Measurements from ENCODE around the gene KIF27.
"Not testable (repeated sequence)": the region's sequence is repeated elsewhere in the genome, so short reads cannot be mapped to it uniquely, and the experiment has no call there.

The KIF27 gene

GRCh38 chr9:83920469-83920926 lies 734 bp downstream of the KIF27 start:
- peaks cover 24% of the 10 kb centered on the region for H3K4me1 ChIP-seq (ENCODE audit: control insufficient read depth, low read length)
- no peaks in the 10 kb centered on the region for H4K20me1 ChIP-seq (ENCODE audit: control insufficient read depth, insufficient read depth, low read depth, low read length)
- H3K79me2 ChIP-seq (ENCODE audit: control insufficient read depth, low read length), result peaks cover 10% of the 10 kb centered on the region
- 0 out of 2 replicates have a peak, but pooled peaks cover 3% of the 10 kb centered on the region for H3F3A ChIP-seq (ENCODE audit: control insufficient read depth, insufficient read depth)
- H3K36me3 ChIP-seq (ENCODE audit: control insufficient read depth, low read length), result peaks cover 2% of the 10 kb centered on the region; the same call in 1 of the 2 replicates
- no peaks in the 10 kb centered on the region for H3K9me3 ChIP-seq (ENCODE audit: control insufficient read depth, insufficient read depth, low read length)
- TF ChIP-seq EZH2phosphoT487 (IDR thresholded peaks at IDR 0.05; ENCODE audit: borderline replicate concordance, low read length) (no peak), CTCF (IDR thresholded peaks at IDR 0.05; ENCODE audit: low read depth, low read length, poor library complexity, severe bottlenecking) (no peak)
- H3K4me3 ChIP-seq (ENCODE audit: low read length), result peak overlapping the region; percentile 76
- H3K4me2 ChIP-seq (ENCODE audit: low read length), result peak overlapping the region; percentile 62
- H3K27me3 ChIP-seq (ENCODE audit: control insufficient read depth, low read length), result no peaks in the 10 kb centered on the region
- H3K9me2 ChIP-seq (replicated peaks; ENCODE audit: control insufficient read depth, low read length), result no peaks in the 10 kb centered on the region
- peak overlapping the region; percentile 58 for H3K27ac ChIP-seq (ENCODE audit: low read depth, low read length)

- Histone ChIP-seq H3K27me3 (ENCODE audit: control insufficient read depth, low read length) (no peaks in the 10 kb centered on the region), H3K4me1 (ENCODE audit: control insufficient read depth, low read length) (peaks cover 24% of the 10 kb centered on the region), H3K79me2 (ENCODE audit: control insufficient read depth, low read length) (peaks cover 10% of the 10 kb centered on the region), H3F3A (ENCODE audit: control insufficient read depth, insufficient read depth) (0 out of 2 replicates have a peak, but pooled peaks cover 3% of the 10 kb centered on the region), H3K4me3 (ENCODE audit: low read length) (no peak overlapping the region), H3K27ac (ENCODE audit: low read depth, low read length) (no peak overlapping the region), H3K9me2 (replicated peaks; ENCODE audit: control insufficient read depth, low read length) (no peaks in the 10 kb centered on the region), H3K9me3 (ENCODE audit: control insufficient read depth, insufficient read depth, low read length) (no peaks in the 10 kb centered on the region), H4K20me1 (ENCODE audit: control insufficient read depth, insufficient read depth, low read depth, low read length) (no peaks in the 10 kb centered on the region), H3K36me3 (ENCODE audit: control insufficient read depth, low read length) (peaks cover 2% of the 10 kb centered on the region; the same call in 1 of the 2 replicates), H3K4me2 (ENCODE audit: low read length) (no peak overlapping the region)
- TF ChIP-seq EZH2phosphoT487 (IDR thresholded peaks at IDR 0.05; ENCODE audit: borderline replicate concordance, low read length) (no peak), CTCF (IDR thresholded peaks at IDR 0.05; ENCODE audit: low read depth, low read length, poor library complexity, severe bottlenecking) (no peak)
Observed at GRCh38 chr9:83919111-83919510, 2.1 kb downstream of the KIF27 start.

- not testable (repeated sequence) for H3K27me3 ChIP-seq (ENCODE audit: control insufficient read depth, low read length); H3K27ac ChIP-seq (ENCODE audit: low read depth, low read length); H3K79me2 ChIP-seq (ENCODE audit: control insufficient read depth, low read length); H4K20me1 ChIP-seq (ENCODE audit: control insufficient read depth, insufficient read depth, low read depth, low read length); H3F3A ChIP-seq (ENCODE audit: control insufficient read depth, insufficient read depth); H3K36me3 ChIP-seq (ENCODE audit: control insufficient read depth, low read length); H3K4me1 ChIP-seq (ENCODE audit: control insufficient read depth, low read length); H3K9me2 ChIP-seq (replicated peaks; ENCODE audit: control insufficient read depth, low read length); H3K4me2 ChIP-seq (ENCODE audit: low read length); H3K4me3 ChIP-seq (ENCODE audit: low read length); H3K9me3 ChIP-seq (ENCODE audit: control insufficient read depth, insufficient read depth, low read length)
- peak; percentile 20 for TF ChIP-seq CTCF (IDR thresholded peaks at IDR 0.05; ENCODE audit: low read depth, low read length, poor library complexity, severe bottlenecking)
Observed at GRCh38 chr9:83912194-83912593, 9.0 kb downstream of the KIF27 start.
